HepG2 (cell line): Measurements from ENCODE around the gene THSD8. TPM values are rescaled to one million over a fixed set of nuclear protein-coding genes. Genes with fewer than 3 reads are reported as not detected.

Source experiments
- AHR ChIP-seq: IDR thresholded peaks from 2 replicates; pipeline ENCODE4 v1.6.1; 2018; ENCODE audit warnings: missing genetic modification reagents, missing compliant biosample characterization
- ATF5 ChIP-seq: sonication (generic); formaldehyde crosslinking; IDR thresholded peaks from 2 replicates; pipeline ENCODE4 v1.4.0; 2020; ENCODE audit warnings: mild to moderate bottlenecking, low read depth, missing genetic modification reagents
- DRAP1 ChIP-seq: IDR thresholded peaks from 2 replicates; pipeline ENCODE4 v1.6.1; 2016; ENCODE audit warnings: missing genetic modification reagents, missing compliant biosample characterization
- FLYWCH1 ChIP-seq: sonication (generic); formaldehyde crosslinking; IDR thresholded peaks from 2 replicates; pipeline ENCODE4 v1.8.1; 2023; ENCODE audit warnings: mild to moderate bottlenecking, missing genetic modification reagents
- KLF6 ChIP-seq: IDR thresholded peaks from 2 replicates; pipeline ENCODE4 v1.8.0; 2016; ENCODE audit warnings: missing biosample characterization, missing genetic modification reagents
- RELA ChIP-seq: sonication (generic); formaldehyde crosslinking; IDR thresholded peaks from 2 replicates; pipeline ENCODE4 v1.4.0; 2020; ENCODE audit warnings: missing genetic modification reagents
- XRCC5 ChIP-seq: fragments of 200-400 bp; formaldehyde crosslinking; optimal IDR thresholded peaks from 2 replicates; pipeline ENCODE3; 2017; ENCODE audit warnings: mild to moderate bottlenecking, low read length
- YY1 ChIP-seq: IDR thresholded peaks from 2 replicates; pipeline ENCODE4 v1.6.1; 2011; ENCODE audit warnings: low read length, low read depth, moderate library complexity, mild to moderate bottlenecking; ENCODE audit not compliant: insufficient read depth, insufficient replicate concordance
- ZBTB1 ChIP-seq: sonication (generic); formaldehyde crosslinking; IDR thresholded peaks from 2 replicates; pipeline ENCODE4 v1.4.0; 2020; ENCODE audit warnings: missing genetic modification reagents, borderline replicate concordance
- ZBTB2 ChIP-seq: sonication (generic); formaldehyde crosslinking; IDR thresholded peaks from 2 replicates; pipeline ENCODE4 v1.8.0; 2022; ENCODE audit warnings: low read depth, missing genetic modification reagents
- ZBTB4 ChIP-seq: sonication (generic); formaldehyde crosslinking; IDR thresholded peaks from 2 replicates; pipeline ENCODE4 v1.4.0; 2020; ENCODE audit warnings: missing genetic modification reagents, mild to moderate bottlenecking, borderline replicate concordance
- ZNF609 ChIP-seq: sonication (generic); formaldehyde crosslinking; IDR thresholded peaks from 2 replicates; pipeline ENCODE4 v1.4.0; 2020; ENCODE audit warnings: mild to moderate bottlenecking, missing genetic modification reagents, borderline replicate concordance
- ZNF776 ChIP-seq: sonication (generic); formaldehyde crosslinking; IDR thresholded peaks from 2 replicates; pipeline ENCODE4 v1.4.0; 2020; ENCODE audit warnings: mild to moderate bottlenecking, missing genetic modification reagents
- ZNF879 ChIP-seq: sonication (generic); formaldehyde crosslinking; IDR thresholded peaks from 2 replicates; pipeline ENCODE4 v1.8.1; 2023; ENCODE audit warnings: missing genetic modification reagents
- polyA plus RNA-seq, 8 experiments: library from polyadenylated mRNA; depleted of rRNA in 3 of 8; stranded (reverse) in 7 of 8; unstranded in 1 of 8; fragments of >200 nt; fragmentation: Illumina TruSeq in 4 of 8; extraction: Trizol in 4 of 8; gene quantifications; 2 replicates each; pipeline versions ENCODE4 v1.2.1 to v1.2.3, GENCODE V29; 2011 to 2016; ENCODE audit warnings: low read depth in 4 of 8, missing spikeins in 1 of 8, mixed read lengths in 1 of 8; ENCODE audit not compliant: insufficient read depth in 1 of 8
- total RNA-seq, 5 experiments: library from RNA; depleted of rRNA; stranded (reverse); fragments of >200 nt; fragmentation: Illumina TruSeq; extraction: Trizol; gene quantifications; 2 replicates each; pipeline ENCODE4 v1.2.3, GENCODE V29; 2016; ENCODE audit warnings: low read depth in 1 of 5

The THSD8 gene
- total and polyA plus RNA-seq, 2 of the 13 experiments (the other 11 are each of a cell fraction or from before 2014, with no cell fraction given) = 4.8 to 14.9 TPM

- TF ChIP-seq ZBTB4 (CRISPR knock-in tag) = no peak
- TF ChIP-seq FLYWCH1 (CRISPR knock-in tag) = no peak
- TF ChIP-seq ZBTB2 = no peak
- TF ChIP-seq ZNF776 (CRISPR knock-in tag) = no peak
- TF ChIP-seq ZBTB1 (CRISPR knock-in tag) = no peak
- TF ChIP-seq XRCC5 = no peak
- no peak for TF ChIP-seq KLF6 (CRISPR knock-in tag)
- no peak for TF ChIP-seq RELA (CRISPR knock-in tag)
- TF ChIP-seq ZNF609 (CRISPR knock-in tag) = no peak
- TF ChIP-seq YY1 = no peak
- TF ChIP-seq DRAP1 (CRISPR knock-in tag) = no peak
- TF ChIP-seq ATF5 (CRISPR knock-in tag) = no peak
- TF ChIP-seq ZNF879 (CRISPR knock-in tag) = no peak
- no peak for TF ChIP-seq AHR
These were observed 6.9 kb upstream of the THSD8 start (continued) for GRCh38 chr19:12794971-12795381.
